HEK293 (cell line): ENCODE data around the gene WWC1.

ENCODE experiments used
- CTCF ChIA-PET: fragments of 350-600 bp; formaldehyde crosslinking; extraction: SDS; loops from one replicate; lab custom pipeline; 2021; ENCODE audit warnings: antibody characterized with exemption; lab: Yijun Ruan, JAX
- POLR2A ChIA-PET: fragments of 300-600 bp; formaldehyde crosslinking; extraction: SDS; loops from one replicate; lab custom pipeline; 2020; ENCODE audit warnings: antibody characterized with exemption, inconsistent platforms; lab: Yijun Ruan, JAX
- H3K27ac ChIP-seq: fragments of 200-500 bp; sonication (Bioruptor generic); 2 replicates; pipeline ENCODE4 v1.5.1; 2014; ENCODE audit warnings: low read depth, low read length, control low read depth, inconsistent platforms; ENCODE audit errors: extremely low read depth
- H3K36me3 ChIP-seq, 2 experiments: fragments of 200-500 bp in 1 of 2; sonication (Bioruptor generic) in 1 of 2; 1 replicate in 1 of 2; 2 replicates in 1 of 2; pipeline ENCODE4 v1.5.1; 2014 to 2017; ENCODE audit warnings: inconsistent platforms in 2 of 2, low read length in 2 of 2; ENCODE audit not compliant: control insufficient read depth in 2 of 2, insufficient read depth in 1 of 2
- H3K4me1 ChIP-seq: fragments of 200-500 bp; sonication (Bioruptor generic); 2 replicates; pipeline ENCODE4 v1.5.1; 2014; ENCODE audit warnings: mild to moderate bottlenecking, low read length, inconsistent platforms; ENCODE audit not compliant: control insufficient read depth, insufficient read depth
- H3K4me3 ChIP-seq: 2 replicates; pipeline ENCODE4 v1.5.1; 2011; ENCODE audit warnings: low read depth, mild to moderate bottlenecking, control low read depth, low read length, moderate library complexity
- H3K9me3 ChIP-seq: fragments of 200-500 bp; sonication (Bioruptor generic); 2 replicates; pipeline ENCODE4 v1.5.1; 2014; ENCODE audit warnings: low read depth, low read length, inconsistent platforms; ENCODE audit not compliant: control insufficient read depth, insufficient read depth
- BCL11A ChIP-seq: fragments of 450-650 bp; formaldehyde crosslinking; IDR thresholded peaks from 2 replicates; pipeline ENCODE4 v1.5.1; 2016; ENCODE audit warnings: low read depth, missing biosample characterization, missing genetic modification characterization
- HOXA7 ChIP-seq: sonication (generic); formaldehyde crosslinking; IDR thresholded peaks from 2 replicates; pipeline ENCODE4 v1.8.1; 2022; ENCODE audit warnings: missing genetic modification reagents, borderline replicate concordance
- SALL2 ChIP-seq: fragments of 450-650 bp; formaldehyde crosslinking; IDR thresholded peaks from 2 replicates; pipeline ENCODE4 v1.5.0; 2017; ENCODE audit warnings: missing biosample characterization, mild to moderate bottlenecking, missing genetic modification characterization, borderline replicate concordance
- ZBTB10 ChIP-seq: fragments of 450-650 bp; formaldehyde crosslinking; IDR thresholded peaks from 2 replicates; pipeline ENCODE4 v1.5.1; 2016; ENCODE audit warnings: missing biosample characterization, missing genetic modification characterization
- ZBTB7A ChIP-seq: fragments of 450-650 bp; formaldehyde crosslinking; IDR thresholded peaks from 2 replicates; pipeline ENCODE4 v1.5.1; 2016; ENCODE audit warnings: low read depth, missing biosample characterization, missing genetic modification characterization
- ZBTB8A ChIP-seq: fragments of 450-650 bp; formaldehyde crosslinking; IDR thresholded peaks from 2 replicates; pipeline ENCODE4 v1.5.1; 2016; ENCODE audit warnings: missing biosample characterization, missing genetic modification characterization
- ZEB2 ChIP-seq: fragments of 450-650 bp; formaldehyde crosslinking; IDR thresholded peaks from 2 replicates; pipeline ENCODE4 v1.5.1; 2016; ENCODE audit warnings: missing biosample characterization, missing genetic modification characterization
- ZFP37 ChIP-seq: fragments of 450-650 bp; formaldehyde crosslinking; IDR thresholded peaks from 2 replicates; pipeline ENCODE4 v1.5.1; 2016; ENCODE audit warnings: missing biosample characterization, missing genetic modification characterization
- ZNF140 ChIP-seq: fragments of 450-650 bp; formaldehyde crosslinking; IDR thresholded peaks from 2 replicates; pipeline ENCODE4 v1.5.1; 2016; ENCODE audit warnings: missing biosample characterization, missing genetic modification characterization
- ZNF16 ChIP-seq: fragments of 450-650 bp; formaldehyde crosslinking; IDR thresholded peaks from 2 replicates; pipeline ENCODE4 v1.5.1; 2016; ENCODE audit warnings: low read depth, missing biosample characterization, missing genetic modification characterization
- ZNF174 ChIP-seq: fragments of 450-650 bp; formaldehyde crosslinking; IDR thresholded peaks from 2 replicates; pipeline ENCODE4 v1.5.0; 2017; ENCODE audit warnings: missing biosample characterization, mild to moderate bottlenecking, missing genetic modification characterization
- ZNF274 ChIP-seq, 2 experiments: fragments of 200-500 bp in 1 of 2; fragments of 450-650 bp in 1 of 2; sonication (Bioruptor generic) in 1 of 2; formaldehyde crosslinking in 1 of 2; IDR thresholded peaks; 2 replicates each; pipeline versions ENCODE4 v1.5.1 to v1.6.1; 2014 to 2016; ENCODE audit warnings: borderline replicate concordance in 1 of 2, inconsistent platforms in 1 of 2, low read length in 1 of 2, missing biosample characterization in 1 of 2, missing genetic modification characterization in 1 of 2
- ZNF280C ChIP-seq: fragments of 450-650 bp; formaldehyde crosslinking; IDR thresholded peaks from 2 replicates; pipeline ENCODE4 v1.5.1; 2016; ENCODE audit warnings: missing biosample characterization, missing genetic modification characterization
- ZNF324 ChIP-seq: fragments of 450-650 bp; formaldehyde crosslinking; IDR thresholded peaks from 2 replicates; pipeline ENCODE4 v1.5.1; 2016; ENCODE audit warnings: missing biosample characterization, missing genetic modification characterization
- ZNF37A ChIP-seq: fragments of 450-650 bp; IDR thresholded peaks from 2 replicates; pipeline ENCODE4 v1.5.1; 2018; ENCODE audit warnings: missing biosample characterization, missing genetic modification characterization
- ZNF529 ChIP-seq: fragments of 450-650 bp; formaldehyde crosslinking; IDR thresholded peaks from 2 replicates; pipeline ENCODE4 v1.5.1; 2017; ENCODE audit warnings: missing genetic modification characterization, missing biosample characterization; ENCODE audit not compliant: insufficient replicate concordance
- ZNF610 ChIP-seq: fragments of 450-650 bp; formaldehyde crosslinking; IDR thresholded peaks from 2 replicates; pipeline ENCODE4 v1.5.1; 2016; ENCODE audit warnings: missing biosample characterization, missing genetic modification characterization, borderline replicate concordance
- ZNF629 ChIP-seq: fragments of 450-650 bp; formaldehyde crosslinking; IDR thresholded peaks from 2 replicates; pipeline ENCODE4 v1.5.1; 2017; ENCODE audit warnings: missing biosample characterization, missing genetic modification characterization
- ZNF777 ChIP-seq: fragments of 450-650 bp; formaldehyde crosslinking; IDR thresholded peaks from 2 replicates; pipeline ENCODE4 v1.5.1; 2017; ENCODE audit warnings: missing biosample characterization, missing genetic modification characterization, borderline replicate concordance
- TF ChIP-seq, protein P1 (sequence below): fragments of 450-650 bp; formaldehyde crosslinking; IDR thresholded peaks from 2 replicates; pipeline ENCODE4 v1.5.1; 2017; ENCODE audit warnings: missing biosample characterization, missing genetic modification characterization

The WWC1 gene

DNA sequence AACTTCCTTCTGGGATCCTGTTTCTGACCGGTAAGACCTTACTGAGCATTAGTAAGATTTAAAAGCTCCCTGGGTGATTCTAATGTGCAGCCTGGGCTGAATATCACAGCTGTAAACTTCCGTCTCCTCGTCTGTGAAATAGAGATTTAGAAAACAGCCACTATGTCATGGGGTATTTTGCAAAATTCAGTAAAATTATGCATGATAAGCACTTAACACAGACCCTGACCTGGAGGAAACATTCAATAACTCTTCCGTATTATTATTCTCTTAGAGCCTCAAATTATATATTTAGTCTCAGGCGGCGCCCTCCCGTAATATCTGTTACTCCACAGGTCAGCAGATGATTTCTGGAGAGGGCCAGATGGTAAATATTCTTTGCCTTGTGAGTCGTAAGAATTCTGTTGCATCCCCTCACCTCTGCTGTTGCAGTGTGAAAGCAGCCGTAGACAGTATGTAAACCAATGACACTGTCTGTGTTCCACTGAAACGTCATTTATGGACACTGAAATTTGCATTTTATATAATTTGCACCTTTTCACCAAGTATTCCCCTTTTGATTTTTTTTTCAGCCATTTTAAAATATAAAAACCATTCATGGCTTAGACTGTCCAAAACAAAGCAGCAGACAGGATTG lies 155.7 kb downstream of the WWC1 start (continued):
- TF ChIP-seq SALL2 (tag by site-specific recombination) (no peak), ZNF777 (no peak)

DNA sequence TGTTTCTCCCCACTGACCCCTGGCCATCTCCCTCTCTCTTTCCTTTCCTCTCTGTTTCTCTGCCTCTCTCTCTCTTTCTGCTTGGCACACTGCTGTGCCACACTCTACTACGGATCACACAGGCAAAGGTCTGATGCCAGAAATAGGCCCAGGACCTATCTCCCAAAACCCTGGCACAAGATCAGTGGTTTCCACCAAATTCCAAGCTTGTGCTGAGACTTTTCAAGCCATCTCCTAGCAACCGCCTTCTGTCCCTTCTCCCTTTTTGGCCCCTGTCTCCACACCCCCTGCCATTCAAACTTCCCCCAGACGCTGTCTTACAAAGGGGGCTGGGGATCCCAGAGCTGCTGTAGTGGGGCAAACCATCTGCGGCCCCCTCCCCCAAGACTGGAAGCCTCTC lies 156.4 kb downstream of the WWC1 start:
- Histone ChIP-seq H3K36me3 (peaks cover 6 to 16% of the 10 kb centered on the region in 2 experiments; a peak in 2 of 3 replicates), H3K4me1 (no peaks in the 10 kb centered on the region), H3K4me3 (no peak overlapping the region), H3K27ac (no peak overlapping the region), H3K9me3 (no peaks in the 10 kb centered on the region)
- TF ChIP-seq HOXA7 (CRISPR knock-in tag), result no peak
- TF ChIP-seq ZNF777, result no peak
- no peak for TF ChIP-seq ZNF324
- TF ChIP-seq, protein P1, sequence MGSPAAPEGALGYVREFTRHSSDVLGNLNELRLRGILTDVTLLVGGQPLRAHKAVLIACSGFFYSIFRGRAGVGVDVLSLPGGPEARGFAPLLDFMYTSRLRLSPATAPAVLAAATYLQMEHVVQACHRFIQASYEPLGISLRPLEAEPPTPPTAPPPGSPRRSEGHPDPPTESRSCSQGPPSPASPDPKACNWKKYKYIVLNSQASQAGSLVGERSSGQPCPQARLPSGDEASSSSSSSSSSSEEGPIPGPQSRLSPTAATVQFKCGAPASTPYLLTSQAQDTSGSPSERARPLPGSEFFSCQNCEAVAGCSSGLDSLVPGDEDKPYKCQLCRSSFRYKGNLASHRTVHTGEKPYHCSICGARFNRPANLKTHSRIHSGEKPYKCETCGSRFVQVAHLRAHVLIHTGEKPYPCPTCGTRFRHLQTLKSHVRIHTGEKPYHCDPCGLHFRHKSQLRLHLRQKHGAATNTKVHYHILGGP (tag by site-specific recombination), result no peak
- TF ChIP-seq ZNF629 (tag by site-specific recombination), result no peak
- no peak for TF ChIP-seq ZBTB10
- TF ChIP-seq ZNF37A (tag by site-specific recombination), result no peak
- no peak for TF ChIP-seq ZNF140 (tag by site-specific recombination)
- TF ChIP-seq ZBTB7A (tag by site-specific recombination), result no peak
- no peak for TF ChIP-seq ZNF174 (tag by site-specific recombination)
- no peak for TF ChIP-seq ZNF16
- TF ChIP-seq ZNF529 (tag by site-specific recombination), result no peak
- TF ChIP-seq ZNF610, result no peak
- no peak for TF ChIP-seq ZNF280C (tag by site-specific recombination)
- TF ChIP-seq ZFP37, result no peak
- no peak for TF ChIP-seq ZBTB8A (tag by site-specific recombination)
- POLR2A ChIA-PET, result no interaction called here
- CTCF ChIA-PET, result no interaction called here

- CTCF ChIA-PET, result interaction anchor here (0.6 kb wide), 1 partner anchor 402 kb away, joined by 3 read pairs; no protein-coding TSS in a partner anchor
- no peaks in the 10 kb centered on the region for H3K4me1 ChIP-seq
- no peak overlapping the region for H3K4me3 ChIP-seq
- no peaks in the 10 kb centered on the region for H3K9me3 ChIP-seq
- TF ChIP-seq ZEB2 (tag by site-specific recombination) (no peak), BCL11A (tag by site-specific recombination) (no peak), ZNF274 (IDR thresholded peaks at IDR 0.05; ENCODE audit: low read length) (no peak), ZNF274 (tag by site-specific recombination; IDR thresholded peaks at IDR 0.05; ENCODE audit: borderline replicate concordance) (no peak)
- TF ChIP-seq, all 188 proteins: peak for 0
- H3K27ac ChIP-seq, result no peak overlapping the region
- POLR2A ChIA-PET, result no interaction called here
- H3K36me3 ChIP-seq, result peaks cover 6 to 7% of the 10 kb centered on the region in 2 experiments; a peak in 2 of 3 replicates
These were observed 157.7 kb downstream of the WWC1 start for GRCh38 chr5:168449166-168449565.
